ENCODE data around the gene ANKHD1. TPM values are rescaled to one million over a fixed set of nuclear protein-coding genes. Genes with fewer than 3 reads are reported as not detected.
"Not testable (repeated sequence)": the region's sequence is repeated elsewhere in the genome, so short reads cannot be mapped to it uniquely, and the experiment has no call there.

The ANKHD1 gene
- total RNA-seq, 1 donor from 2014 or later = 129 TPM

DNA sequence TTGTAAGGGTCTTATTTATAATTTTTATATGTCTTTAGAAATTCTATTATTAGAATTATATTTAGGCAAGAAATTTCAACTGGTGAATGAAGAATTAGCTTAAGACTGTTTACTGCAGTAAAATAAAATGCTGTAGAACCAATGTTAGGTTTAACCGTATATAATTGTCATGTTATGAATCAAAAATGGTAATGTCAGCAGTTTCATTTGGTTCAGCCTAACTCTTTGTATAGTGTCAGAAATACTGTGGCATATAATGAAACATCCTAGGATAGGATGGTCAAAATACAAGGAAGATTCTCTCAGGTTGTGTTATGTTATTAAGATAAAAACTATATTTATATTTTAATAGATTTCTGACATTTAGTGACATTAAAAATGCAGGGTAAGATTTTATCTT is 81.4 kb downstream of the ANKHD1 start:
- Mint-ChIP-seq H3K4me1 (ENCODE audit: unreplicated experiment) (no peaks in the 10 kb centered on the region), H3K27ac (no peak overlapping the region), H3K27me3 (no peaks in the 10 kb centered on the region), H3K4me3 (no peak overlapping the region), H3K9me3 (no peaks in the 10 kb centered on the region), H3K36me3 (no peaks in the 10 kb centered on the region)
- TF ChIP-seq, protein P1, sequence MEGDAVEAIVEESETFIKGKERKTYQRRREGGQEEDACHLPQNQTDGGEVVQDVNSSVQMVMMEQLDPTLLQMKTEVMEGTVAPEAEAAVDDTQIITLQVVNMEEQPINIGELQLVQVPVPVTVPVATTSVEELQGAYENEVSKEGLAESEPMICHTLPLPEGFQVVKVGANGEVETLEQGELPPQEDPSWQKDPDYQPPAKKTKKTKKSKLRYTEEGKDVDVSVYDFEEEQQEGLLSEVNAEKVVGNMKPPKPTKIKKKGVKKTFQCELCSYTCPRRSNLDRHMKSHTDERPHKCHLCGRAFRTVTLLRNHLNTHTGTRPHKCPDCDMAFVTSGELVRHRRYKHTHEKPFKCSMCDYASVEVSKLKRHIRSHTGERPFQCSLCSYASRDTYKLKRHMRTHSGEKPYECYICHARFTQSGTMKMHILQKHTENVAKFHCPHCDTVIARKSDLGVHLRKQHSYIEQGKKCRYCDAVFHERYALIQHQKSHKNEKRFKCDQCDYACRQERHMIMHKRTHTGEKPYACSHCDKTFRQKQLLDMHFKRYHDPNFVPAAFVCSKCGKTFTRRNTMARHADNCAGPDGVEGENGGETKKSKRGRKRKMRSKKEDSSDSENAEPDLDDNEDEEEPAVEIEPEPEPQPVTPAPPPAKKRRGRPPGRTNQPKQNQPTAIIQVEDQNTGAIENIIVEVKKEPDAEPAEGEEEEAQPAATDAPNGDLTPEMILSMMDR (conservative IDR thresholded peaks at IDR 0.05) = no peak
- DNase-seq (ENCODE audit: extremely low spot score, unreplicated experiment) = no peak

DNA sequence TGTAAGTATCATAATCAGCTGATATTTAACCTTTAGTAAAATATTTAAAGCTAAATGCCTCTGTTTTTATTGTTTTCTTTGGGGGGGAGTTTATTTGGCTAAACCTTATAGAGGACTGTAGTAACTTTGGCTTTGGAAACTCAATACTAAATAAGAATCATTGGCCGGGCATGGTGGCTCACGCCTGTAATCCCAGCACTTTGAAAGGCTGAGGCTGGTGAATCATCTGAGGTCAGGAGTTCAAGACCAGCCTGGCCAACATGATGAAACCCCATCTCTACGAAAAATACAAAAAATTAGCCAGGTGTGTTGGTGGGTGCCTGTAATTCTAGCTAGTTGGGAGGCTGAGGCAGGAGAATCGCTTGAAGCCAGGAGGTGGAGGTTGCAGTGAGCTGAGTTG is 86.5 kb downstream of the ANKHD1 start:
- H3K9me3 Mint-ChIP-seq; DNase-seq (ENCODE audit: extremely low spot score, unreplicated experiment); H3K27ac Mint-ChIP-seq; H3K4me3 Mint-ChIP-seq; H3K36me3 Mint-ChIP-seq; H3K4me1 Mint-ChIP-seq (ENCODE audit: unreplicated experiment); H3K27me3 Mint-ChIP-seq: not testable (repeated sequence)

DNA sequence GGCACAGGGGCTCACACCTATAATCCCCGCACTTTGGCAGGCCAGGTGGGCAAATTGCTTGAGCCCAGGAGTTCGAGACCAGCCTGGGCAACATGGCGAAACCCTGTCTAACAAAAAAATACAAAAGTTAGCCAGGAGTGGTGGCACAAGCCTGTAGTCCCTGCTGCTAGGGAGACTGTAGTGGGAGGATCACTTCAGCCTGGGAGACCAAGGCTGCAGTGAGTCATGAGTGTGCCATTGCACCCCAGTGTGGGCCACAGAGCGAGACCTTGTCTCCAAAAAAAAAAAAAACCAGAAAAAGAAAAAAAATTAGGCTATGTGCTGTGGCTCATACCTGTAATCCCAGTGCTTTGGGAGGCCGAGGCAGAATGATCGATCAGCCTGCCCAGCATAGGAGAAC is 87.3 kb downstream of the ANKHD1 start:
- Mint-ChIP-seq H3K36me3 (peaks cover 15% of the 10 kb centered on the region), H3K27ac (no peak overlapping the region)

DNA sequence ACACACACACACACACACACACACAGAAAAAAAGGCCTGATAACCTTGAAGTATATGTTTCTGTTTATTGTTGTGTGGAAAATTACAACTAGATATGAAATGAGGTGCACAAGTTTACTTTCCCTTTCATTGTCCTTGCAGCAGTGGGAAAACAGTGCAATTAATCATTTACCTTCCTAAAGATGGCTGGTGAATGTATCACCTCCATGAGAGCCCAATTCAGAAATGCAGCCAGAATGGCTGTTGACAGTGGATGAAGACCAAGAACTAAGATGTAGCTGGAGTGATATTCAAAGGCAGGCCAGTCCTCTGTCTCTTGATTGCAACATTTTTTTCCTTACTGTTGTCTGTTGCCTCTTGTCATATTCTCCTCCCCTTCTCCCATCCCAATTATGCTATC is 96.3 kb downstream of the ANKHD1 start:
- H3K27me3 Mint-ChIP-seq = no peaks in the 10 kb centered on the region
- H3K4me3 Mint-ChIP-seq = no peak overlapping the region
- no peak overlapping the region for H3K27ac Mint-ChIP-seq
- TF ChIP-seq, protein P1 (conservative IDR thresholded peaks at IDR 0.05) = no peak
- no peaks in the 10 kb centered on the region for H3K4me1 Mint-ChIP-seq (ENCODE audit: unreplicated experiment)
- peaks cover 15% of the 10 kb centered on the region for H3K36me3 Mint-ChIP-seq
- H3K9me3 Mint-ChIP-seq = no peaks in the 10 kb centered on the region
- DNase-seq (ENCODE audit: extremely low spot score, unreplicated experiment) = no peak

More for the DNA sequence above, 87.3 kb downstream of the ANKHD1 start:
- TF ChIP-seq, protein P1 (conservative IDR thresholded peaks at IDR 0.05) = no peak
- no peak for DNase-seq (ENCODE audit: extremely low spot score, unreplicated experiment)
- no peaks in the 10 kb centered on the region for H3K9me3 Mint-ChIP-seq
- no peaks in the 10 kb centered on the region for H3K4me1 Mint-ChIP-seq (ENCODE audit: unreplicated experiment)
- H3K4me3 Mint-ChIP-seq = no peak overlapping the region
- H3K27me3 Mint-ChIP-seq = no peaks in the 10 kb centered on the region

DNA sequence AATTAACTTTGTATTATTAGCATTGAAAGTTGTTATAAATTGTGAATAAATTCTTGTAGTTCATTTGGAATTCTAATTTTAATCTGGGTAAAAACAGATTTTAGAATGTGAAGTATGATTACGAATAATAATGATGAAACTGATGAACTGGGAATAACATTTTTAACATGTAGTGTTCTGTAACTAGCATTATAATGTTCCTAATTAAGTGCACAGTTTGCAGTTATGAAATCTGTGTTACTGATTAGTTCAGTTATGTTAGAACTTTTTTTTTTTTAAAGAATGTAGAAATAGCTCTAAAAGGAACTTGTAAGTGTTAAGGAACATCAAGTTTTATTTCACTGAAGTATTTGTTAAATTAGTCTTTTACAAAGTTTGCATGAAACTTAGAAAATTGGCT is 97.0 kb downstream of the ANKHD1 start:
- TF ChIP-seq, protein P1 (conservative IDR thresholded peaks at IDR 0.05) = no peak
- no peak for DNase-seq (ENCODE audit: extremely low spot score, unreplicated experiment)
- no peaks in the 10 kb centered on the region for H3K9me3 Mint-ChIP-seq
- H3K36me3 Mint-ChIP-seq = peaks cover 11% of the 10 kb centered on the region
- H3K27me3 Mint-ChIP-seq = no peaks in the 10 kb centered on the region
- H3K27ac Mint-ChIP-seq = no peak overlapping the region
- no peak overlapping the region for H3K4me3 Mint-ChIP-seq
- no peaks in the 10 kb centered on the region for H3K4me1 Mint-ChIP-seq (ENCODE audit: unreplicated experiment)

DNA sequence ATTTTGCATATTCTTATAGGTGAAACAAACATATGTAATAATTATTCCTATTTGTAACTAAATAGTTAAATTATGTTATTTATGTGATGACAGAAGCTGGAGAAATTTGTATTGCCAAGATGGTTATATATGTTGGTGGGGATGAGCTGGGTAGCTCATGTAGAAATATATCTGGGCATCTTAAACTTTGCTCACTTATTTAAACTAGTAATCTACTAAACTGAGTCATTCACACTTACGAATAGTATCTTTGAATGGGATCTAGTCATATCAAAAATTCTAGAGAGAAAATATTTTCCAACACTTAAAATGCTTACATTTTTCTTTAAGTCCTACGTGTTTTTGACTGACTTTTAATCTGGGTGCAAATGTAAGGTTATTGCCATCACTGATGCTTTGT is 101.2 kb downstream of the ANKHD1 start:
- no peaks in the 10 kb centered on the region for H3K4me1 Mint-ChIP-seq (ENCODE audit: unreplicated experiment)
- no peak overlapping the region for H3K4me3 Mint-ChIP-seq
- H3K27ac Mint-ChIP-seq = no peak overlapping the region
- TF ChIP-seq, protein P1 (conservative IDR thresholded peaks at IDR 0.05) = no peak
- no peaks in the 10 kb centered on the region for H3K9me3 Mint-ChIP-seq
- no peak for DNase-seq (ENCODE audit: extremely low spot score, unreplicated experiment)
- no peaks in the 10 kb centered on the region for H3K27me3 Mint-ChIP-seq
- peaks cover 3% of the 10 kb centered on the region for H3K36me3 Mint-ChIP-seq

Data from type B pancreatic cell (in vitro differentiated cells).